NK-92 (cell line): ENCODE data around the gene ZFHX3.

Source experiments
- DNase-seq: peaks from one replicate; lab custom pipeline; 2025; ENCODE audit not compliant: unreplicated experiment; lab: John Stamatoyannopoulos, UW

Gene ZFHX3

DNA sequence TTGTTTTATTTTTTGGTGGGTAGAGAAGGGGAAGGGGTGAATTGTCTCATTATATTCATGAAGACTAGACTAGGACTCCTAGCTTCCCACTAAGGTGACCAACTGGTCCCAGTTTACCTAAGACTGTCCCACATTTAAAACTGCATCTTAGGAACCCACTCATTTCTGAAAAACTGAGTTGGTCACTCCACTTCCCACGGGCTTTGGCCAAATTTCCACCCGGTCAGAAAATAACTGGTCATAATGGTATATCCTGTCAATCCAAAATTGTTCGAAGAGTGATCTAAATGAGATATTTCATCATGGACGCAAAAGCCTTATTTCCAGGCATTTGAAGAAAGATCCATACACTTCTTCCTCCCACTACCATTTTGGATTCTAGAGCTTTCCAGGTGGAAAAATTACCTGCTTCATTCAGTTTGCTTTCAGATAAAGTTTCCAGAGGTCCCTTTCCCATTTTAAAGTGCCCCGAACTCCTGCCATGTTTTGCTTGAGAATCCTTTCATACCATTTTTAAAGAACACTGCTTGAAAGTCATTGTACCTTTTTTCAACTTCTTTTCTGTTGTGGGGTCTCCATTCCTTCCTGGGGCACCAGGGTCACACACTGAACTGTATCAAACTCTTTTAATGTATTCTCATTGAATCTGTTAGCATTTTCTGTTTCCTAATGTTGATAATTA, 21.8 kb upstream of the ZFHX3 start:
- no peak for DNase-seq

DNA sequence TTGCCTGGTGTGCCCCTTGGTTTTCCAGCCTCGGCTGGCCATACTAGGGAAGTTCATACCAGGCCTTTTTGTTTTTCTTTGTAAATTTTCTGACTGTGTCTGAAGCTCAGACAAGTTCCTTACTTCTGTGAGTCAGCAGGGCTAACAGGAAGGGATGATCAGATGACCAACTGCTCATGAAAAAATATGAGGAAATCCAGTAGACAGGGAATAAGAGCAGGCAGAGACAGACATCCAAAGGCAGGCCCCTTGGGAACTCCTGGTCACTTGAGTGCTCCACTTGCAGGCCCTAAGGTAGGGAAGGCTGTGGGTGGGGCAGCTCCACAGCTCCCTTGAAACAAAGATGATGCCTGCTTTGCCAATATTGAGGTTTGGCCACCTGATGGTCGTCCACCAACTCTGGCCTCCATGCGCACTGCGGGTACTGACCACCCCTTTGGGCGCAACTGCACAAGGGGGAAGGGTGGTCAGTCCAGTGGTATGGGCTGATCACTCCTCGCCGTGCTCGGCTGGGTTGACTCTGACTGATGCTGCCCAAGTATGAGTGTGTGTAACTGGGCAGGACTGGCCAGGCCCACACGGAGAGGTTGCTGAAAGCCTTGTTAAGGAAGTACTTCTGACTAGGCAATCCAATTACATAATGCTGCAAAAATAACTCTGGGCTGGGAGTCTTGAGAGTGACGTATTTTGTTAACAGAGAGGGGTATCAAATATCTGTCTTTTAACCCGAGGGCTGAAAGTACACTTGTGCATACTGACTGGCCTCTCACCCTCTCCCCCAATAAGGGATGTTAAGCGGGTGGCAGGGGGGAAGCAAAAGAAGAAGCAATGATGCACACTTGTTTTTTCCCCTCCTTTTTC, 20.8 kb upstream of the ZFHX3 start:
- no peak for DNase-seq

DNA sequence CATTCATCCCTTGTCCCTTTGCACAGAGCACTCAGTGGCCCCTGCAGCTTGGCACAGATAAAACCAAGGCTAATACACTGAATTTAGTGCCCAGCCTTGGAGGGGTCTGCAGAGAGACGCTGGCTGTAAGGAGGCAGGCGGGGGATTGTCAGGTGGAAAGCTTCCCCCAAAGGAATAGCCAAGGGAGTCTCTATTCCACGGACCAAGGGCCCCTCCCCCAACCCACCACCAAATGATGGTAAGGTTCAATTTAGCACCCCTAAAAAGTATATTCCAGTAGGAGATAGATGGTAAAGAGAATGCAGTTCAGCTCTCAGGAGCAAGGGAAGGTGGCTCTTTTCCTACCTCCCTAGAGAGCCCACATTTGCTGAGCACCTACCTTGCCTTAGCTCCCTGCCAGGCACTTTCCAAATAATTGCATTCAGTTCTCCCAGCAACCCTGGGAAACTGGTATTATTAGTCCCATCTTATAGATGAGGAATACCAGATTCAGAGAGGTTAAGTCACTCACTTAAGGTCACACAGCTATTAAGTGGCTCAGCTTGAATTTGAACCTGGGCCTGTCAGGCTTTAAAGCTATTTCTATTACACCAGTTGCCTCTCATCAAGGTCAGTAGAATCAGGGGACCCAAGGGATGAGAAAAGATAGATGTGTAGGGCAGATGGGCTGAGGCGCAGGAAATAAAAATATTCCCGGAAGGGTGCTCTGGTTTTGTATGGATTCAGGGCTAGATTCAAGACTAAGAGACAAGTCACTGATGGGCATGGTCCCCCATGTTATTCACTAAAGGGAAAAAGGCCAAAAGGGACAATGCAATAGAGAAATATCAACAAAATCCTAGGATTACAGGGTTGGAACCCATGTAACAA, 20.0 kb upstream of the ZFHX3 start:
- no peak for DNase-seq

DNA sequence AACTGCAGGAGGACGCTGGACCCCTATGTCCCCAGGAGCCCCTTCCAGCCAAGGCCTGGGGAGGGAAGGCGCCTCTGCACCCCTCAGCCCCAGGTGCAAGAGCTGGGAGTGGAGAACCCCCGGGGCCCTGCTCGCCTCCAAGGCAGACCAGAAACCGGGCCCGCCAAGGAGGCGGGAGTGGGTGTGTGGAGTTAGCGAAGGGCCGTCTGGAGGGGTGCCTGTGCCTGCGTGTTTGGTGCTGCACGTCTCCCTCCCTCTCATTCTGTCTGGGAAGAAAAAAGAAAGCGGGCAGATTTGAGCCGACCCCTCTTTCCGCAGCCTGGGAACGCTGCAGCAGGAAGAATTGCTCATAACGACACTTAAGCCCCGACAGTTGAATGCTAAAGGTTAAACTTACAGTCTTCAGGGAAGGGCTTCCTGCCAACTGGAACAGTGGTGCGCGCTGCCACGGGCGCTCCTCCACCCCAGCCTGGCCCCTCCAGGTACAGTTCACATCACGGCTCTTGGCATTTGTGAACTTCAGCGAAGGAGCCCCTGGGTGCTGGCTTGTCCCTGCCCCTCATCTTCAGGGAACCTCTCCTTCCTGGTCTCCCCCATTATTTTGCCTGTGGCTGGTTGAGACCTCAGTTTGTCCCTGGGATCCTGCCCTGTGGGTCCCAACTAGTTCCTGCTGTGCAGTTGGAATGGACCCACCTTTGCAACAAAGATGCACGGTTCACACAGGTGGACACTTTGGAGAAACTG, 19.2 kb upstream of the ZFHX3 start:
- no peak for DNase-seq

DNA sequence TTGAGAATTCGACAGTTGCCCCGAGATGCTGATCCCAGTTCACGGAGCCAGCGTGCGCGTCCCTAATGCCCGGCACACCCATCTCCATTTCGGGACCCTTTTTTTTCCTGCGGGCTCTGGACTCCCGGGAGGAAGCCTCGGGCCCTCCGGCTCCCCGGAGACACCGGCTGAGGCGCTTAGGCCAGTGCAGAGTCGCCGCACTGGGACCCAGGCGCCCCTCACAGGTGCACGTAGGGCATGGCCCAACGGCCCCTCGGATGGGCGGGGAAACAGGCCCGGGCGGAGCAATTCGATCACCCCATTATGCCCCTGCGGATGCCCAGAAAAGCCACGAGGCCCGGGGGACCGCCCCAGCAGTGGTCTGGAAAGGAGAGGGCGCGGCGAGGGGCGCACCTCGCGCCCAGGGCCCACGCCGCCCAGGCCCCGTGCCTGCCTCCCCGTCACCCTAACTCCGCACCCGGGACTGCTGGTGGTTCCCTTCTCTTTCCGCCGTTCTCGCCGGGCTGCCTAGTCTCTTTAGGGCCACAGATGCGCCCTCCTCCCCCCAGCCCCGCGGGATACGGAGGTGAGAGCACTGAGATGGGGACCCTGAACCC, 18.5 kb upstream of the ZFHX3 start:
- DNase-seq, result no peak

DNA sequence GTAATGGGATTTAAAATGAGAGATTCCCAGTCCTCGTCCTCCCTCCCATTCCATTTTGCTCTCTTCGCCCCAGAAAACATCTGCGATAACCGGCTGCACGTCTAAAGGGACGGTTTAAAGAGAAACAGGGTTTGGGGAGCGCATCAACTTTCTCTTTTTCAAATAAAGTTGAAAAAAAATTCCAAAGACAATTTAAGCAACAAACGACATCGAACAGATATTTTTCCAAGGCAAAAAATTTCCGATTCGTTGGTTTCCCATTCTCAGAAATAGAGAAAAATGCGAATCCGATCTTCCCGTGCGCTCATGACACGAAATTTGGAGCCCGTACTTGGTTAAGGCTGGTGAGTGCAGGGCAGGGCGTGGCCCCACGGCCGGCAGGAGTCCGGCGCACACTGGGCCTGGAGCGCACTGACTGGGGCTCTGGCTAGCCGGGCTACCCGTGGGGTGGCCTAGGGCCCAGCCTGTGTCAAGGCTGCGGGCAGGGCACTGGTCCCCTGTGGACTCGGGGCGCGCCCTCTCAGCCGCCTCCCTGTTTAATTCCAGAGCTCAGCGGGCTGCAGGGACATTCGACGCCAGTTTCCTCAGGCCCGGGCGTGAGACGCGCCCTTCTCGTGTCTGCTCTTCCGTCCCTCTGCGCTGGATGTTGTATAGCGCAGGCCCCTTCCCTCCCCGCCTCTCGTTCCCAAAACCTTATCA, 17.9 kb upstream of the ZFHX3 start:
- DNase-seq, result no peak

DNA sequence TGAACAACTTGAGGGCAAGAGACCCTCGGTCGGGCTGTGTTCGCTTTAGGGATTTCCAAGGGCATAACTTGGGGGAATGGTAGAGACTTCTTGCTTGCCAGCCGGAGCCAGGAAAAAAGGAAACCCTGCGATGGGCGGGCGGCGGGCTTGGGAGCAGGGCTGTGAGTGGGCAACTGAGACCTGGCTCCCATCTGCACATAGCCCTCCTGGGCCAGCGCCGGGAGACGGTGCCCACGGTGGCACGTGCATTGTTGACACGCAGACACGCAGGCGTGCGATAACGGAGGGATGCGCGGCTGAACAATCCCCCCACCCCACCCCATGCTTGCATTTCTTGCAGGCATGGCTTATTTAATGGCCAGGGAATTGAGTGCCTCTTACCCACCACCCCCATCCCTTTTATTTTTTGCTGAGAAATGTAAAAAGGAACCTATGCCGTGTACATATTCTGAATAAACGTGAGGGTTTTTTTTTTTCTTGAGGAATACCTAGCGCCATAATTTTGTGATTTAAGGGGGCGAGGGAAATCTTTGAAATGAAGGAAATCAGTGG, 17.1 kb upstream of the ZFHX3 start:
- DNase-seq, result no peak

DNA sequence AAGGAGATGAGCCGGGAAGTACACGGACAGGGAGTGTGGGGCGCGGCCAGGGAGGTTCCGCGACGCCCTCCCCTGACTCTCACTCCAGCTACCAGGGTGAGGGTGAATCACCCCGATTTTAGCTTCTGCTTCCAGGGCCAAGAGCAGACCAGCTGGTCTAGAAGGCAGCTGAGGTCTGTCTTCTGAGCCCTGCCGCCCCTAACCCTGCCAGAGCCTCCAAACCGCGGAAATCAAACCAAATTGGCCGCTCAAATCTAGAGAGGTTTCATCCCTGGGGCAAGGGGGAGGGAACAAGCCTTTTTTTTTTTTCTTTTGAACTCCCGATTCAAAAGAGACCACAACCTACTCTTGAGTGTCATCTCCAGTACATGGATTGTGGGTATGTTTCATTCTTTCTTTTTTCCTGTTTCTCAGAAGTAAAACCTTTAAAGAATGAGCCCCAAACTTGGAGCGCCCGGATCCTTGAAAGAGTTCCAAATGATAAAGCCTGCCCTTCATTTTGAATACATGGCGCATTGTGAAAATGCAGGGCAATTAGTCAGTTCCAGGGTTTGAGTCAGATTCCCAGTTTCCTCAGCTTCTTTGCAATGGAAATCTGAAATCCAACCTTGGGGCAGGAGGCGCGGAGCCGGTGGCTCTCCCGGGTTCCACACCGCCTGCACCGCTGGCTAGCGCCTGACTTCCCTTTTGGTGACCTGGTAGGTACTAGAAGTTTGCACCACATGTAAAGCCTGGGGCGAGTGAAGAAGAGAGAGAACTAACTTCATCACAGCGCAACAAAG, 16.5 kb upstream of the ZFHX3 start:
- DNase-seq, result no peak

DNA sequence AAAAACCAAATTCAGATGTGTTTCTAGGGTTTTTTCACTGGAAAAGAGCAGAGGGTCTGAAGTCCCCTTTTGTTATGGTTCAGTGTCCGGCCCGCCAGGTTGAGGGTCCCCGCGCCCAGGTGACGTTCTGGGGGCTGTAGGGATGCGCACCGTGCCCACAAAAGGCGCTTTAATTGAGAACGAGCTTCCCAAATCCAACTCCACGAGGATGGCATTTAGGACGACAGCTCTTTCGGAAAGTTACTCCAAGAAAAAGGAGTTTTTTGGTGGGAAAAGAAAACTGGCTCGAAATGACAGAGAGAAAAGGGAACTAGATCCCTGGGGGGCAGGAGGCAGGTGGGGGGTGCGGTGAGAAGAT, 15.9 kb upstream of the ZFHX3 start:
- no peak for DNase-seq

DNA sequence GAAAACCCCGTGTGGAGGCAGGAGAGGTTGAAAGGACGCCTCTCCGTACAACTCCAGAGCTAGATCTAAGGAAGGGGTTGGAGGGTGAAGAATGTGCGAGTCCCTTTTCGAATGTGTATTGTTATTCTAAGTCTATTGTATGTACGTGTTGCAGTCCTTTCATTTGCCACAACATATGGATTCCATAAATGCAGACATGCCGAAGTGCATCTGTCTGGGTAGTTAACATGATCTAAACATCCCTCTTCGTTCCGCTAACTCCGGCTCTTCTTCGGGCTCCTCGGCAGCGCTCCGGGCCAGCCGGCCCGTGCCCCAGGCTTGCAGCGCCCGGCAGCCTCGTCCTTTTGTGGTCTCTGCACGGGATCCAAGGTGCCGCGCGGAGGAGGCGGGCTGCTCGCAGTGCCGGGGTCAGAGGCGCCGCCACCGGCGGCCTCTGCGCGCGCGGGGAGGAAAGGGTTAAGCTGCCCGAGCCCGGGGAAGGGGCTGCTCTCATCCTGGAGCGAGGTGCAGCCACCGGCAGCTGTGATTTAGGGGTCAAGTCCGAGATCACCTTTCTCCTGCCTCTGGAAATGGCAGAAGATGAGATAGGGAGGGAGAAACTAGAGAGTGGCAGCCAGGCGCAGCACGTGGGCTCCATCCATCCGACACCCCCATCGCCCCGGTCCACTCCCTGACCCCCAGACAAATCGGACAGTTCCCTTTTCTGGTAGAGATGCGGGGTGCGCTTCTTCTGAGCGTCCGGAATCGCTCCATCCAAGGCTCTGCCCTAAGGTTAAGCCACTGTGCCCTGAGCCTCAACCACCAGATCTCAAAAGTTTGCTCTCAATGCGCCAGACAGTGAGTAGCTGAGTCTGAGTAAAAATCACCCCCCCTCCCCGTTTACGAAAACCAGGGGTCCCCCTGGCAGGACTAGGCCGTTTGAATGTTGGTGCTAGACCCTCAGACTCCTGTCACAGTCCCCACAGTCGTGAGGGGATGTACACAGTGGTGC, 15.1 kb upstream of the ZFHX3 start:
- no peak for DNase-seq

DNA sequence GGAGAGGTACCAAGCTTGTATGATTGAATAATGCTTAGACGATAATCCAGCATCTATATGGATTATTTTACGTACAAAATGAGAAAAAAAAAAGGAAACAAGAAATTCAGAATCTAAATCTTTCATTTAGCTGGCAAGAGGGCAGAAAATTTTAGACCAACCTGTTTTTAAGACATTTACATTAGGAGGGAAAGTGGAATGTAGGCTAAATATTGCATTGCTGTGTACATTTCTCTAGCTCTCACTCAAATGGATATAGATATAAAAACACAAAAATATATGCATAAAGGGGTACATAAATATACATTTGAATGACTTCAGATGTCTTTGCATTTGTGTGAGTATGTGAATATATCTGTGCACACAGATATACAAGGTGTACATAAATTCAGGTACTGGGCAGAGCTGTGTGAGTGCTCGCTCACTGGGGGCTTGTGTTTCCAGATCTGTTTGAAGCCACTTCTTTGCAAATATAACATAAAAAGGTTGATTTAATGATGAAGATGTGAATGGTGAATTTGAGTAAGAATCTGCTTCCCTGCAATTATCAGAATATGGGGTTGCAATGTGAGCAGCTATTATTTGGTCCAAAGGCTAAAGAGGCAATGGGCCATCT, 14.2 kb upstream of the ZFHX3 start:
- no peak for DNase-seq

DNA sequence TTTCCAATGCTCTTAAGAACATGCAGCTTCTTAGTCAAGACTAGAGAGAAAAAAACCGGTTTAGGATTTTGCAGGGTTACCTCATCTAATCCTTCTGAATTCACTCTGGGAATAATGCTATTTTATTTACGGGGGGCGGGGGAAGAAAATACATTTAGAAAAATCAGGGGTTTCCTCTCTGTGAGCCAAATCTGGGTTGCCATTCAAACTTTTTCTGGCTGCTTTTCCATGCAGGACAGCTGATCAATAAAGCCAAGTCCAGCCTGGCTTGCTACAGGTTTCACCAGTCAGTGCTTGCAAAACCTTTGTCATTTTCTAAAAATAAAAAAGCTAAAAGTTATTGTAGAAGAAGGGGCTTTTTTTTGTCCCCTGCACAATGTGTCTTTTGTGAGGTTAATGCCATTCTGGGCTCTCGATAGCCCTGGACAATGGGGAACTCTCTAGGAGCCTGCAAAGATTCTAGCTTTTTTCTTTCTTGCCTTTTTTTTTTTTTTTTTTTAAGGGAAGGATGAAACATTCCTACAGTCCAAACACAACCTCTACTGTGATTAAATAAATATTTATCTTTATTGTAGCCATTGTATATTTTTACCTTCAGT, 13.1 kb upstream of the ZFHX3 start:
- DNase-seq, result no peak

DNA sequence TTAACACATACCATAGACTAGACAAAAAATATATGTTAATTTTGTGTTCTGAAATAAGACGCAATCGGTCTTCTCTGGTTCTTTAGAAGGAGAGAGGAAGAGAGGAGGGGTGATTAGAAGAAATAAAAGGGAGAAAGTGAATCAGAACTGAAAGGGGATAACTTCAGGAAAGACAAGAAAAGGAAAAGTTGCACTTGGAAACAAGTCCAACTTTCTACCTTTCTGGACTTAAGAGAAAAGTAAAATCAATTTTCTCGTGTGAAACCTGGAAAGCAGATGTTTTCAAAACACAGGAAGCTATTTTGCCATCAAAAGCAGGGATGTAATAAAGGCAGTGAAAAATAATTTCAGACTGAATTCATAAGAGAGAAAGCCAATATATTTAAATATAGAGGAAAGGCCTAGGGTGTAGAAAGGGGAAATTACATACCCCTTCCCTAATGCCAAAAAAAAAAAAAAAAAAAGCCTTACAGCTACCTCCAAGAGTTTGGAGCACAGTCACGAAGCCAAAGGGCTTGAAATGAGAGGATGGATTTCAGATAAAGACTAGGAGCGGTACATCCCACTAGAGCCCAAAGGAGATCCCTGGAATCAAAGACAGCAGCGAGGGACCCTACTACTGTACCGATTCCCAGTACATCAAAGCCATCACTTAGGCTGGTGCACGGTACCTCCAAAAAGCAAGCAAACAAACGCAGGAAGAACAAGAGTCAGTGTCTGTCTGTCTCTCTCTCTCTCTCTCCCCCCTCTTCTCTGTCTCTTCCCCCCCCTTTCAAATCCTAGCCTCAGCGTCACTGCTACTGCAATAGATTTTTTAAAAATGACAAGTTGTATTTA, 12.1 kb upstream of the ZFHX3 start:
- no peak for DNase-seq

DNA sequence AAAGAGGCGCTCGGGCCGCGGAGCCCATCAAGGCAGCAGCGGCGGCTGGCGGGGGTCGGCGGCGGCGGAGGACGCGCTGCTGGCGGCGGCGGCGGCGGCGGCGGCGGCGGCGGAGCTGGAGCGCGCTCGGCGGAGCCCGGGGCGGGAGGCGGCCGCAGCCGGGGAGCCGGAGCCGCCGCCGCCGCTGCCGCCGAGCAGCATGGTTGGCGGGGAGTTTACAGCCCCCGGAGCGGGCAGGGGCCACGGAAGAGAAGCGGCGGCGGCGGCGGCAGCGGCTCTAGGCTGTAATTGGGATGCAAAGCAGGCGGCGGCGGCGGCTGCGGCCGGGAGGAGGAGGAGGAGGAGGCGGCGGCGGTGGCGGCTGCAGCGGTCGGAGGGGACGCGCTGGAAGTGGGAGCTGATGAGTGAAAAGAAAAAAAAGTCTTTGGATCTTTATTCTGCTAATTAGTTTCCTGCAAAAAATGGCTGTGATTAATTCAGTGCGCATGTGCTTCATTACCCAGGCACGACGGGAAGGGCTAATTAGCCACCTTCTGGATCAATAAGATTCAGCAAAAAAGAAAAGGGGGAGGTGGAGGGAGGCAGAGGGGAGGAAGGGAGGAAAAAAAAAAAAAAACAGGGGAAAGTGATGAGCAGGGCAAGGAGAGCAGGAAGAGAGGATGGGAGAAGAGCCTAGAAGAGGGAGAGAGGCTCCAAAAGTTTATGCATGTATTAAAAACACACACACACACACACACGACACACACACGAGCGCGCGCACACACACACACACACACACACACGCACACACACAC, 10.9 kb upstream of the ZFHX3 start:
- DNase-seq, result no peak

DNA sequence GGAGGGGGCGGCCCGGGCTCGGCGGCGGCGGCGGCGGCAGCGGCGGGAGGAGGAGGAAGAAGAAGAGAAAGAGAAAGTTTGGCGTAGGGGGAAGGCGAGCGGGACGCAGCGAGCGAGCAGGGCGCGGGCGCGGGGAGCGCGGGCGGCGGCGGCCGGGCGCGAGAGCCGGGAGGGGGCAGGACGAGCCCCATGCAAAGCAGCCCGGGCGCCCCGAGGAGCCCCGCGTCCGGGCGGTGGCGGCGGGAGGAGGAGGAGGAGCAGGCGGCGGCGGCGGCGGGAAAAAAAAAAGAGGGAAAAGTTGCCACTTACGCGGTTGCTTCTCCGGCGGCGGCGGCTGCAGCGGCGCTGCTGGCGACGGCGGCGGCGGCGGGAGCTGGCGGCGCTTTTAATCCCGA, 10.3 kb upstream of the ZFHX3 start:
- DNase-seq, result no peak
